ENCODE measurements around the gene MYO1B.

MYO1B gene

GRCh38 chr2:191319186-191319585 is 74.0 kb downstream of the MYO1B start:
- Histone ChIP-seq H3K9ac (ENCODE audit: low read depth, low read length, poor library complexity, severe bottlenecking) (no peak overlapping the region), H3K4me1 (ENCODE audit: insufficient read depth, low read length, poor library complexity, severe bottlenecking) (peaks cover 45% of the 10 kb centered on the region)

GRCh38 chr2:191320881-191321280 is 75.7 kb downstream of the MYO1B start:
- peaks cover 45% of the 10 kb centered on the region for H3K4me1 ChIP-seq (ENCODE audit: insufficient read depth, low read length, poor library complexity, severe bottlenecking)
- peaks cover 55% of the 10 kb centered on the region; the same call in 1 of the 2 replicates for H3K79me2 ChIP-seq (ENCODE audit: insufficient read depth, low read length)
- H3K4me3 ChIP-seq (ENCODE audit: low read length, poor library complexity, severe bottlenecking) = no peak overlapping the region

More at GRCh38 chr2:191319186-191319585, 74.0 kb downstream of the MYO1B start:
- H2AFZ ChIP-seq (ENCODE audit: low read length) = no peak overlapping the region
- H3F3A ChIP-seq (ENCODE audit: low read depth) = peaks cover 3% of the 10 kb centered on the region
- H3K9me3 ChIP-seq (ENCODE audit: insufficient read depth, low read depth, low read length) = peaks cover 2% of the 10 kb centered on the region
- H3K27me3 ChIP-seq (ENCODE audit: insufficient read depth, low read length, poor library complexity, severe bottlenecking) = no peaks in the 10 kb centered on the region
- TF ChIP-seq EZH2phosphoT487 (IDR thresholded peaks at IDR 0.05; ENCODE audit: borderline replicate concordance) (no peak), CTCF (conservative IDR thresholded peaks at IDR 0.05; ENCODE audit: low read length) (no peak)
- H3K4me3 ChIP-seq (ENCODE audit: low read length, poor library complexity, severe bottlenecking) = no peak overlapping the region
- H3K36me3 ChIP-seq (ENCODE audit: insufficient read depth, low read length) = no peaks in the 10 kb centered on the region; the same call in 1 of the 2 replicates
- no peaks in the 10 kb centered on the region for H3K9me2 ChIP-seq (replicated peaks; ENCODE audit: low read depth, low read length)
- H4K20me1 ChIP-seq (ENCODE audit: insufficient read depth, low read length, poor library complexity, severe bottlenecking) = peaks cover 9% of the 10 kb centered on the region
- no peak overlapping the region for H3K4me2 ChIP-seq (ENCODE audit: low read depth, low read length, poor library complexity, severe bottlenecking)
- H3K79me2 ChIP-seq (ENCODE audit: insufficient read depth, low read length) = peaks cover 62% of the 10 kb centered on the region; the same call in 1 of the 2 replicates

DNA sequence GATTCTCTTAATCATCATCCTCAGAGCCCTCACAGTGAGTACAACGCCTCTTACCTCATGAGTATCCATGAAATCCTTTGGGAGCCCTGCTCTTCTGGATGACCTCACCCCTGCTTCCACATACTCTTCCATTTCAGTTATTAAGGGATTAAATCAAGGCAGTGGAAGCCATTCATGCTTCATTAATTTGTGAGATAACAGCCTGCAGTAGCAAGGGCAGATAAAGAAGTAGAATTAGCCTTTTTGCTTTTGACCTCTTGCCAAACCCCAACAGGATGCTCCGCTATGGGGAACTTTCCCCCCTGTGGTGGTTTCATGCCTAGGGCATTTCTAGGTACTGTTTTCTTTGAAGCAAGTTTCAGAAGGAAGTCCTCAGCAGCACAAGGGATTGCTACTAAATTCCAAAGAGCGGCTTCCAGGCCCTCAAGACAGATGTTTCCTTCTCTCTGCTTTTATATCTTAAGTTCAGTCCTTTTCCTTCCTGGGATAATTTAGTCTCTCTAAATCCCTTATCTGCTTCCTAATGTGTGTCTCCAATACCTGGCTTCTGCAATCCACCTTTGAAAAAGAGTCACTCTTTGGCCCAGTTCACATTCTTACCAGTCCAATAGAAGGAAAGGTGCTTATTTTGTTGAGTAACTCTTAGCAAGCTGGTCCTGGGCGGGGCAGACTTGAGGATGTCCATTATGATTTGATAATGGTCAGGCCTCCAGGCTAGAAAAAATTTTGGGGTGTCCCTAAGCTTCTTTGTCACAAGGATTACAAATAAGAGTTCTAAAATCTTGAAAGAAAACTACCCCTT is 76.9 kb downstream of the MYO1B start:
- H3F3A ChIP-seq (ENCODE audit: low read depth) = peaks cover 3% of the 10 kb centered on the region
- H4K20me1 ChIP-seq (ENCODE audit: insufficient read depth, low read length, poor library complexity, severe bottlenecking) = peaks cover 9% of the 10 kb centered on the region
- no peak overlapping the region for H3K9ac ChIP-seq (ENCODE audit: low read depth, low read length, poor library complexity, severe bottlenecking)
- H3K9me3 ChIP-seq (ENCODE audit: insufficient read depth, low read depth, low read length) = peaks cover 8% of the 10 kb centered on the region
- peak overlapping the region; percentile 22 for H3K4me2 ChIP-seq (ENCODE audit: low read depth, low read length, poor library complexity, severe bottlenecking)
- H3K27me3 ChIP-seq (ENCODE audit: insufficient read depth, low read length, poor library complexity, severe bottlenecking) = no peaks in the 10 kb centered on the region
- H3K4me1 ChIP-seq (ENCODE audit: insufficient read depth, low read length, poor library complexity, severe bottlenecking) = peaks cover 45% of the 10 kb centered on the region
- H3K79me2 ChIP-seq (ENCODE audit: insufficient read depth, low read length) = peaks cover 49% of the 10 kb centered on the region; the same call in 1 of the 2 replicates
- H3K4me3 ChIP-seq (ENCODE audit: low read length, poor library complexity, severe bottlenecking) = no peak overlapping the region
- H3K36me3 ChIP-seq (ENCODE audit: insufficient read depth, low read length) = peaks cover 6% of the 10 kb centered on the region; the same call in 1 of the 2 replicates
- H2AFZ ChIP-seq (ENCODE audit: low read length) = no peak overlapping the region
- TF ChIP-seq CTCF (conservative IDR thresholded peaks at IDR 0.05; ENCODE audit: low read length) = no peak
- no peak for TF ChIP-seq EZH2phosphoT487 (IDR thresholded peaks at IDR 0.05; ENCODE audit: borderline replicate concordance)
- no peaks in the 10 kb centered on the region for H3K9me2 ChIP-seq (replicated peaks; ENCODE audit: low read depth, low read length)

More at GRCh38 chr2:191320881-191321280, 75.7 kb downstream of the MYO1B start:
- Histone ChIP-seq H3K9ac (ENCODE audit: low read depth, low read length, poor library complexity, severe bottlenecking) (no peak overlapping the region), H4K20me1 (ENCODE audit: insufficient read depth, low read length, poor library complexity, severe bottlenecking) (peaks cover 9% of the 10 kb centered on the region), H2AFZ (ENCODE audit: low read length) (no peak overlapping the region), H3K4me2 (ENCODE audit: low read depth, low read length, poor library complexity, severe bottlenecking) (no peak overlapping the region), H3K27me3 (ENCODE audit: insufficient read depth, low read length, poor library complexity, severe bottlenecking) (no peaks in the 10 kb centered on the region), H3K36me3 (ENCODE audit: insufficient read depth, low read length) (peaks cover 6% of the 10 kb centered on the region; the same call in 1 of the 2 replicates), H3F3A (ENCODE audit: low read depth) (peaks cover 3% of the 10 kb centered on the region), H3K9me2 (replicated peaks; ENCODE audit: low read depth, low read length) (no peaks in the 10 kb centered on the region), H3K9me3 (ENCODE audit: insufficient read depth, low read depth, low read length) (peaks cover 8% of the 10 kb centered on the region)
- TF ChIP-seq EZH2phosphoT487 (IDR thresholded peaks at IDR 0.05; ENCODE audit: borderline replicate concordance) = no peak
- TF ChIP-seq CTCF (conservative IDR thresholded peaks at IDR 0.05; ENCODE audit: low read length) = no peak

Measured in Loucy (cell line).